Tibial artery (tissue), 4 donors: Measurements from ENCODE around the gene PROS1.
A peak's percentile ranks its signal among the peaks of the same experiment; 100 is the strongest.

ENCODE experiments used
- DNase-seq, 2 donors: peaks; one replicate each; pipeline ENCODE4 v3.0.0-alpha.2; 2019
- H3K27ac ChIP-seq, 2 donors: fragments of 200-600 bp; sonication (generic) in 1 of 2; 1 replicate in 1 of 2; 2 replicates in 1 of 2; pipeline ENCODE4 v1.5.1; 2018 to 2019; ENCODE audit warnings: mild to moderate bottlenecking in 1 of 2
- H3K27me3 ChIP-seq, 2 donors: fragments of 200-600 bp; sonication (generic) in 1 of 2; one replicate each; pipeline versions ENCODE4 v1.5.1 to v1.6.0; 2016 to 2019
- H3K36me3 ChIP-seq, 3 donors: fragments of 200-600 bp; sonication (generic) in 2 of 3; one replicate each; pipeline ENCODE4 v1.5.1; 2016 to 2019; ENCODE audit warnings: mild to moderate bottlenecking in 2 of 3
- H3K4me1 ChIP-seq, 4 donors: fragments of 200-600 bp; sonication (generic) in 2 of 4; 1 replicate in 3 of 4; 2 replicates in 1 of 4; pipeline ENCODE4 v1.5.1; 2016 to 2019
- H3K4me3 ChIP-seq, 2 donors: fragments of 200-600 bp; sonication (generic) in 1 of 2; 1 replicate in 1 of 2; 2 replicates in 1 of 2; pipeline ENCODE4 v1.5.1; 2018 to 2019; ENCODE audit warnings: mild to moderate bottlenecking in 2 of 2
- H3K9me3 ChIP-seq, 3 donors: fragments of 200-600 bp; sonication (generic) in 1 of 3; one replicate each; pipeline ENCODE4 v1.5.1; 2016 to 2019
- intact Hi-C: fragments of 100-400 bp; cut with DNase I; formaldehyde crosslinking; loops from one replicate; pipeline ENCODE4 v1.15.0; 2023; ENCODE audit warnings: low total_unique reads
- TF ChIP-seq, protein P1 (sequence below), 2 experiments: fragments of 200-600 bp in 1 of 2; fragments of 450-650 bp in 1 of 2; IDR thresholded peaks; one replicate each; pipeline ENCODE4 v1.5.1; 2017 to 2019; ENCODE audit warnings: antibody characterized with exemption in 2 of 2, mild to moderate bottlenecking in 1 of 2, moderate library complexity in 1 of 2

The PROS1 gene

DNA sequence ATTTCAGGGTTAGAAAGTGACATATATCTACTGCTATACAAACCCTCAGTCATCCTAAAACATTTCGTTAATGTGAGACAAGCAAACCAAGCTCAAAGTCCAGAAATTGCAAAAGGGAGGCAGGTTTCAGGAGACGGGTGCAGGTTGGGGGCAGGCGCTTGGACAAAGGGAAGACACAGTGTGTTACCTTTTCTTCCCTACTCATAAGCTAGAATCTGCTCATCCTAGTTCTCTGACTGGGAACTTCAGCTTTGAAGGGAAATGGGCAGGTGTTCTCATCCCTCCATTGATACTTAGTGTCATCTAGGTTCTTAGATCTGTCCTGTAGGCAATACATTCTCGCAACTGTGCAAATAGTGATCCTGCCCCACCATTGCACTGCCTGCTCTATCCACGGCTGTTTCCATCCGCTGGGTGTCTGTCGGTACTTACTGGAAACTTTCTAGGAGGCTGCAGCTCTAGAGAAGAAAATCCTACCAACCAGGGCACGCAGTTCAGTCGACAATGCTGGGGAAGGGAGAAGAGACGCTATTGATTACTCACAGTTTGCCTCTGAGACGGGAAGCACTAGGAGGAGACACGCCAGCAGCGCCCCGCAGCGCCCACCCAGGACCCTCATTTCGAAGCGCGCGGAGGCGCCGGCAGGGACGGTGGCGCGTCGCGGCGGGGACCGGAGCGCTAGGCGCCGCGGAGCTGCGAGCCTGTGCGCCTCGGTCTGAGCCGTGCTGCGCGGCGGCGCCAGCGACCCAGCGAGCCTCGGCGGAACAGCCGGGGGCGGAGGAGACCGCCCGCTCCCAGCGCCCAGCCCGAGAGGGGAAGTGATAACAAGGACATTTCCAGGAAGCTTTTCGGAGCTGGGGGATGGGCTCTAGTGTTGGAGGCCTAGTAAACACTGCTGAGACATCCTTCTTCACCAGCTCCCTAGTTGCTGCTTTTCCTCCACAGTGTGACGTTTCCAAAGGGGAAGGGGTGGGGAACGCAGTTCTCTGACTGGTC, at the start of gene PROS1:
Gene PROS1, minus strand, starts transcription at position 766 of the 996 bp plus-strand sequence. Its CDS starts 147 bp downstream, at position 619.
- peak within 1 kb of the TSS; percentile 83 to 89 for H3K27ac ChIP-seq
- H3K9me3 ChIP-seq = no peaks in the 10 kb centered on the region
- TF ChIP-seq, protein P1, sequence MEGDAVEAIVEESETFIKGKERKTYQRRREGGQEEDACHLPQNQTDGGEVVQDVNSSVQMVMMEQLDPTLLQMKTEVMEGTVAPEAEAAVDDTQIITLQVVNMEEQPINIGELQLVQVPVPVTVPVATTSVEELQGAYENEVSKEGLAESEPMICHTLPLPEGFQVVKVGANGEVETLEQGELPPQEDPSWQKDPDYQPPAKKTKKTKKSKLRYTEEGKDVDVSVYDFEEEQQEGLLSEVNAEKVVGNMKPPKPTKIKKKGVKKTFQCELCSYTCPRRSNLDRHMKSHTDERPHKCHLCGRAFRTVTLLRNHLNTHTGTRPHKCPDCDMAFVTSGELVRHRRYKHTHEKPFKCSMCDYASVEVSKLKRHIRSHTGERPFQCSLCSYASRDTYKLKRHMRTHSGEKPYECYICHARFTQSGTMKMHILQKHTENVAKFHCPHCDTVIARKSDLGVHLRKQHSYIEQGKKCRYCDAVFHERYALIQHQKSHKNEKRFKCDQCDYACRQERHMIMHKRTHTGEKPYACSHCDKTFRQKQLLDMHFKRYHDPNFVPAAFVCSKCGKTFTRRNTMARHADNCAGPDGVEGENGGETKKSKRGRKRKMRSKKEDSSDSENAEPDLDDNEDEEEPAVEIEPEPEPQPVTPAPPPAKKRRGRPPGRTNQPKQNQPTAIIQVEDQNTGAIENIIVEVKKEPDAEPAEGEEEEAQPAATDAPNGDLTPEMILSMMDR (IDR thresholded peaks at IDR 0.05) = no peak
- intact Hi-C loops = no loop called here
- no peaks in the 10 kb centered on the region for H3K36me3 ChIP-seq
- peaks cover 0 to 28% (median 21%) of the 10 kb centered on the region in 4 donors for H3K4me1 ChIP-seq
- H3K4me3 ChIP-seq = peak within 1 kb of the TSS; percentile 58 to 72
- DNase-seq = peak; percentile 88 to 89
- no peaks in the 10 kb centered on the region for H3K27me3 ChIP-seq

DNA sequence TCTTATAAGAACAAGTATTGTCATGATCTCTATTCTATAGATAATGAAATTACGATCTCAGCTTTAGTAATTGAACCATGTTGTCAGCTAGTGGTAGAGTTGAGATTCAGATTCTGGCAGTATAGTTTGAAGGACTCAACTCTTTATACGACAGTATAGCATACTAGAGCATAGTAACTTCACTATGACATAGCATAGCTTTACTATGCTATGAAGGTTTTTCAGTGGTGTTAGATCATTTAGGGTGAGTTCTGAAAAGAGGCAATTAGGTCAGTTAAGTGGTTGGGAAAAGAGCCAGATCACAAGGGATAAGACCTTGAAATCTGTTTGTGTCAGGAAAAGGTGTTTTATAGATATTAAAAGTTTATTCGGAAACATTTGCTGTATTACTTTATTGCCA, 46.6 kb upstream of the PROS1 start:
- no peaks in the 10 kb centered on the region for H3K9me3 ChIP-seq
- no peak overlapping the region for H3K4me3 ChIP-seq
- intact Hi-C loops = no loop called here
- no peaks in the 10 kb centered on the region for H3K27me3 ChIP-seq
- H3K4me1 ChIP-seq = peaks cover 0 to 12% (median 0%) of the 10 kb centered on the region in 4 donors
- DNase-seq = no peak
- no peak overlapping the region for H3K27ac ChIP-seq
- H3K36me3 ChIP-seq = peaks cover 0 to 3% (median 0%) of the 10 kb centered on the region in 3 donors
- TF ChIP-seq, protein P1 (IDR thresholded peaks at IDR 0.05) = no peak

DNA sequence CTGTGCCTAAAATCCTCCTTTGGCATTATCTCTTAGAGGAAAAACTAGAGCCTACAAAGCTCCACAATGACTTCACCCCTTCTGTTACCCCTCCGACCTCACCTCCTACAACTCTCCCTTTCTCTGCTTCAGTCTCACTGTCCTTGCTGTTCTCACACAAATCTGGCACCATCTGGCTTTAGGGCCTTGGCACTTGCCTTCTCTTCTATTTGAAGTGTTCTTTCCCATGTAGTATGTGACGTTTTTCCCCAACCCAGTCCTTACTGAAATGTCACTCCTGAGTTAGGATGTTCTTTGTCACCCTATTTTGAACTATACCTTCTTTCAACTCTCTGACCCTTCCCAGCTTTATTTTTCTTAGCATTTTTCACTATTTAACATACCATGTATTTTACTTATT, 46.0 kb upstream of the PROS1 start:
- intact Hi-C loops = no loop called here
- H3K4me3 ChIP-seq = no peak overlapping the region
- TF ChIP-seq, protein P1 (IDR thresholded peaks at IDR 0.05) = no peak

DNA sequence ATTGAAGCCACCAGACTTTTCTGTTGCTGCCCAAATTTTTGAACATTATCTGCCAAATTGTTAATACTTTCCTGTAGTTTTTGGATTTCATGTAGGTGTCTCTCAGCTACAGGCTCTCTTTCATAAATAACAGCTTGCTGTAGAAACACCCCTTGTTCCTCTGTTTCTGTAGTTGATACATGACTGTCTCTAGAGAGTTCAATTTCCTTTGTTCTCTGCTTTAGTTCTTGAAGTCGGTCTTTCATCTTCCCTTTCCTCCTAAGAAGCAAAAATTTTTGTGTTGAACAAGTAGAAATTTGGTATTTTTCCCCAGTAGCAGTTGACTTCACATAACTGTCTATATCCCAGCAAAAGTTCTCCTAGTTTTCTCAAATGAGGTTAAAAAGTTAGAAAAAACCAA, 41.3 kb upstream of the PROS1 start:
- TF ChIP-seq, protein P1 (IDR thresholded peaks at IDR 0.05) = no peak
- no peaks in the 10 kb centered on the region for H3K27me3 ChIP-seq
- no peaks in the 10 kb centered on the region for H3K36me3 ChIP-seq
- intact Hi-C loops = no loop called here
- no peak overlapping the region for H3K27ac ChIP-seq
- H3K4me3 ChIP-seq = no peak overlapping the region
- H3K4me1 ChIP-seq = no peaks in the 10 kb centered on the region
- H3K9me3 ChIP-seq = no peaks in the 10 kb centered on the region
- no peak for DNase-seq

More for the DNA sequence above, 46.0 kb upstream of the PROS1 start:
- Histone ChIP-seq H3K36me3 (peaks cover 0 to 3% (median 0%) of the 10 kb centered on the region in 3 donors), H3K27me3 (no peaks in the 10 kb centered on the region), H3K27ac (no peak overlapping the region), H3K4me1 (peaks cover 0 to 10% (median 0%) of the 10 kb centered on the region in 4 donors), H3K9me3 (no peaks in the 10 kb centered on the region)
- DNase-seq = no peak

DNA sequence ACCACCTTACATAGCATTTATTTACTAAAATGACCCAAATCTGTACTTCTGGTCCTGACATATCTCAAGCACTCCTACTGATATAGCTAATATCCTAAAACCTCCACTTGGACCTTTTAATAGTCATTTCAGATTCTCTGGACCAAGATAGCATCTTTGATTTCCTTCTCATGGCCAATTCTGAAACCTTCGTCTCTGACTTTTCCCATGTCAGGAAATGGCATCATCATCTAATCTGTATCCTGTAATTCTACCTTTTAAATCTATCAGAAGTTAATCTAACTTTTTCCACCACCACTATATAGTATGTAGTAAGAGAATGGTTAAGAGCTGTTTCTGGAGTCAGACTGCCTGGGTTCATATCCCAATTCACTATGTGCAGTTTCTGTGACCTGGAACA, 38.5 kb upstream of the PROS1 start:
- intact Hi-C loops = no loop called here
- TF ChIP-seq, protein P1 (IDR thresholded peaks at IDR 0.05) = no peak
- Histone ChIP-seq H3K36me3 (no peaks in the 10 kb centered on the region), H3K9me3 (no peaks in the 10 kb centered on the region), H3K27me3 (no peaks in the 10 kb centered on the region), H3K27ac (no peak overlapping the region), H3K4me1 (no peaks in the 10 kb centered on the region), H3K4me3 (no peak overlapping the region)
- no peak for DNase-seq
